Activated T-helper 1 cell treated with anti-CD3 and anti-CD28 coated beads, Interleukin-2, amount 50 U/mL, for 16 hours (primary cell): Measurements from ENCODE around the gene NDUFB11.
A peak's percentile ranks its signal among the peaks of the same experiment; 100 is the strongest.

Experiments
- DNase-seq, 2 donors: peaks; one replicate each; pipeline ENCODE4 v3.0.0-alpha.2; 2020; ENCODE audit warnings: low read depth in 1 of 2, low spot score in 1 of 2

NDUFB11 gene

DNA sequence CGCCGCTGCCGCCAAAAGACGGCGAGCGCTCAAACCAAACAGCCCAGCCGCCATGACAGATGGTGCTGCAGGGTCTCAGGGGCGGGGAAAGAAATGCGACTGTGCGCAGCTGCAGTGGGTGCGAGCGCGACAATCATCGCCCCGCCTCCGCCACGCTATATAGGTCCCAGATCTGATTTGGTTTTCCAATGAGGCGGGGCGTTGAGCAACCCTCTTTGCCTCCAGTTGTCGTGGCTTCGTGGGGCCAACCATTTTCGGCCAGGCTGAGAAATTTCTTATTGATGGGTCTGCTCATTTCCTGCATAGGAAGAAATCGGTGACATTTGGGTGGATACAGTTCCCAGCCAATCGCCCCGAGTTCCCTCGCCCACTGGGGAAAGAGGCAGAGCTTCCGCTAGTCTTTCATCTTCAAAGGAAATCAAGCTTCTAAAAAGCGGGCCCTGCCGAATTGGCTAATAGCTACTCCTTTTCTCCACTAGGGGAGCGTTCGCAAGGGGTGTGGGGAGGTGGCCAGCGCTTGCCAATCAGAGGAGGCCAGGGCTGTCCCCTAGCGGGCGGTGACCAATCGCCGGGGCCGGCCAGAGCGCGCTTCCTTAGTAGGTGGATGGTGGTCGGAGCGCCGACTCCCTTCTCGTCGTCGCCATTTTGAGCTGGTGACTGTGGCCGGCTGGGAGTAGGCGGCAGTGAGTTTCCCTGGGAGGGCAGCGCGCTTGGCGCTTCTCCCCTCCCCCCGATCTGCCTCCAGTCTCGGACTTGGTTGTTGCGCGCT, at the start of gene NDUFB11, which contains the start of gene RBM10:
NDUFB11 (minus strand) TSS at position 77 of the 769 bp plus-strand sequence; CDS start at position 54, 23 bp downstream.
RBM10 (plus strand) TSS at position 596 of the 769 bp plus-strand sequence. CDS start 2,261 bp downstream, outside the sequence.
- DNase-seq: peak; percentile 68 to 83

GRCh38 chrX:47193475-47194193, 49.1 kb upstream of the NDUFB11 start, which contains the start of gene UBA1:
Gene UBA1, plus strand, starts transcription at chrX:47193829. Its CDS starts 4,974 bp downstream, at chrX:47198803.
- peak; percentile 80 to 95 for DNase-seq

DNA sequence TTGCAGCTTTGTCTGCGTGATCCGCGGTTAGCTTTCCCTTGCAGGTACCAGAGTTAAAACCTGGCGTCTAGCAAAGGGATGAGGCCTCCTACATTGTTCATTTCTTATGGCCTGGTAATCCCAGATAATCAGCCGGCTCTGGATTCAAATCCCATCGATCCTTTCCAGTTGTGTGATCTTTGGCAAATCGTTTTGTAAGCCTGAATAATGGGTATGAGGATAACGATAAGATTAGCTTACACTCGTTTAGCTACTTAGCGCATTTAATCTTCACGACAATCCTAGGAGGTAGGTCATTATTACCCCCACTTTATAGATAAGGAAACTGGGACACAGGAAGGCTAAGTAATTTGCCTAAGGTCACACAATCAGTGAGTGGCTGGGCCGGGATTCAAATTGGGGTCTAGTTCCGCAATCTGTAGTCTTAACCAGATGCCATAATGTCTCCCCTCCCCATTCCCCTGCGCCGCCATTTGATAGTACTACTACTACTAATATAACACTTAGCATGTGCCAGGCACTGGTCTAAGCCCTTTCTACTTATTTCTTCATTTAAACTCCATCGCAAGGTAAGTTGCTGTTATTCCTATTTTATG, 47.4 kb upstream of the NDUFB11 start:
- no peak for DNase-seq

GRCh38 chrX:47191331-47191730, 46.8 kb upstream of the NDUFB11 start:
- peak; percentile 17 to 19 for DNase-seq

DNA sequence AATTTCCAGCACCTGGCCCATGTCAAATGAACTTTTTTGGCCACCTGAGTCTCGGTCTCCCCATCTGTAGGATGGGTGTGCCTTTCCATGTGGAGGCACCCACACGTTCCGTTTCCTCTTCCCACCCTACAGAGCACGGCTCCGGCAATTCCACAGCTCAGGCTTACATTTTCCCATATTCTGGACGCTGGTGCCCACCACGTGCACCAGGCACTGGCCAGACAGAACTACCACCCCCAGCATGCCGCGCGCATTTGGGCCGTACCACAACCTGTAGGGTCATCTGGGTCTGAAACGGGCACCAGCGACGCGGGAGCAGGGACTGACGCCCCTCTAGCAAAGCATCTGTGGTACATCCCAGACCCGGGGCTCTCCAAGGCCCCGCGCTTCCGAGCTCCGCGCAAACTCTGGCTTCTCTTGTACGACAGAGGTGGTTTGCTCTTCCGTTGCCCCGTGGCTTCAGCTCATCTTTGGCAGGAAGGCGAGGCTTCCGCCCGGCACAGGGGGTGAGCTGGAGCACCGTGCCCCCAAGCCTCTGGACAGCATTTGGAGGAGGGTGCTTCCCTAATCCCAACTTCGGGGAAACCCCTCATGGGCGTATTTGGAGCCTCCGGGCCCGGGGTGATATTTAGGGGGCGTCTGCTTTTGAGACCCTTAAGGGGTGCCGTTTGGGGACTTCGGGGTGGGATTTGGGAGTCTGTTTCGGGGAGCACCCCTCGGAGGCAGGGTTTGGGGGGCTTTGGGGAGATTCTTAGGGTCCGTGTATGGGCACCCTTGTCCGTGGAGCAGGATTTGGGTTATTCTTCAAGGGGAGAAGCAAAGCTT, 46.2 kb upstream of the NDUFB11 start:
- DNase-seq: peak; percentile 48 to 69

DNA sequence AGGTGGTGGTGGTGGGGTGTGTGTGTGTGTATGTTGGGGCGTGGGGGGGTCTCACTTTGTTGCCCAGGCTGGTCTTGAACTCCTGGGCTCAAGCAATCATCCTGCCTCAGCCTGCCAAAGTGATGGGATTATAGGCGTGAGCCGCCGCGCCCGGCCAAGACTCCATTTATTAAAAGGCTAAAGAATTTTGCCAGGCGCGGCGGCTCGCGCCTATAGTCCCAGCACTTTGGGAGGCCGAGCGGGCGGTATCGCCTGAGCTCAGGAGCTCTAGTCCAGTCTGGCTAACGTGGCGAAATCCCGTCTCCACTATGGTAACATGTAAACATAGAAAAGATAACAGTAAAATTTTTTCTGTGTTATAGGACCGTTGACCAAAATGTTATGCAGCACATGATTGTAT, 45.4 kb upstream of the NDUFB11 start:
- DNase-seq: no peak

- DNase-seq: no peak
These were observed 42.7 kb upstream of the NDUFB11 start for GRCh38 chrX:47187106-47187677.

DNA sequence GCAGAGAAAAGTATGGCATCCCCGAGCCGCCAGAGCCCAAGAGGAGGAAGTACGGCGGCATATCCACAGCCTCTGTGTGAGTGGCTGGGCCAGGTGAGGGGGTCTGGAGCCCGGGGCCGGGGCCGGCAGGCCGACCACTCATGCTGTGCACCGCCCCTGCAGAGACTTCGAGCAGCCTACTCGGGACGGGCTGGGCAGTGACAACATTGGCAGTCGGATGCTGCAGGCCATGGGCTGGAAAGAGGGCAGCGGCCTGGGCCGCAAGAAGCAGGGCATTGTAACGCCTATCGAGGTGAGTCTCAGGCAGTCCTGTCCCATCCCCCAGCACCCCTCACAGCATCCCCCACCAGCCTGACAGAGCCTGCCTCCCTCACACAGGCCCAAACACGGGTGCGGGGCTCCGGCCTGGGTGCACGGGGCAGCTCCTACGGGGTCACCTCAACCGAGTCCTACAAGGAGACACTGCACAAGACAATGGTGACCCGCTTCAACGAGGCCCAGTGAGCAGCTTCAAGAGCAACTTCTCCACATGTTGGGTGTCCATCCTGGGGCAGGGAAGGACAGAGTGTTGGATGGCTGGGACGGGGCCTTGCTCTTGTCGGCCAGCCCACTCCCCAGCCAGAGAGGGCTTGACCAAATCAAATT, 41.7 kb upstream of the NDUFB11 start:
- DNase-seq: no peak

DNA sequence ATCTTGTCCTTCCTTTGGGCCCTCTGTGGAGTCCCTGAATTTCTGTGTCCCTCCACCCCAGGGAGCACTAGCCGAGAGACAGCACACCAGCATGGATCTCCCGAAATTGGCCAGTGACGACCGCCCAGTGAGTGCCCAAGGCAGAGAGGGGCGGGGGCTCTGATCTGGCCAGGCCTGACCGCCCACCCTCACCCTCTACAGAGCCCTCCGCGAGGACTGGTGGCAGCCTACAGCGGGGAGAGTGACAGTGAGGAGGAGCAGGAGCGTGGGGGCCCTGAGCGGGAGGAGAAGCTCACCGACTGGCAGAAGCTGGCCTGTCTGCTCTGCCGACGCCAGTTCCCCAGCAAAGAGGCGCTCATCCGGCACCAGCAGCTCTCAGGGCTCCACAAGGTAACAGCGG, 40.7 kb upstream of the NDUFB11 start:
- DNase-seq: no peak

DNA sequence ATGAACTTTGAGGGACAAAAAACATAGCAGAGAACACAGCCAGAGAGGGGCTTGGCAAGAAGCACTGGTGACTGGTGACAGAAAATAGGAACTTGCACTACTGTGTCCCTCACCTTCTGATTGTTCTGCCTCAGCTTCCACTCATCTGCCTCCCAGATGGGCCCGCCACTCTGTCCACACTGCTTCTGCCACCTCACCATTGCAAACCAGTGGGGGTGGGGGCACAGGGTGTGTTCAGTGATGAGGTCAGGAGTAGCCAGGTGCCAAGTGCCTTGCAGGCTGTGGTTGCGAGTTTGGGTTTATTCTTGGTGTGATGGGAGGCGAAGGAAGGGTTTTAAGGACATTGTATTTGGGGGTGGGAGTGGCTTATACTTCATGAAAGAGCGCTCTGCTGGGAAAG, 40.0 kb upstream of the NDUFB11 start:
- DNase-seq: no peak

DNA sequence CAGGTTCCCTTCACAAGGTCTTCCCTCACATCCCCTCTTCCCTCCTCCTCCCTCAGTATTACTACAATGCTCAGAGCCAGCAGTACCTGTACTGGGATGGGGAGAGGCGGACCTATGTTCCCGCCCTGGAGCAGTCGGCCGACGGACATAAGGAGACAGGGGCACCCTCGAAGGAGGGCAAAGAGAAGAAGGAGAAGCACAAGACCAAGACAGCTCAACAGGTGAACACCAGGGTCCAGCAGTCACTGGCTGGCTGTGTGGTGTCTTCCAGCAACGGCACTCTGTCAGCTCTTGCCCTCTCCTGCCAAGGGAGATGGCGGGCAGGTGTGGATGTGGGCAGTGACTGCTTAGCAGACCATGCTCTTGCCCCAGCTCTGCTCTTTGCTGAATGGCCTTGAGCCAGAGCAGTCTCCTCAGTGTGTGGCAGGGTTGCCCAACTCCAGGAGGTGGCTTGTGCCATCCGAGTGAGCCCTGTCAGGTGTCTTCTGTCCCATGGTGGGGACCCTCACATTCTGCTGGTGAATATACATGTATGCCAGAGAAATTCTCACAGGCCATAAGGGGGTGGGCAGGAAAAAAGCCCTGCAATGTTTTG, 37.7 kb upstream of the NDUFB11 start:
- no peak for DNase-seq

DNA sequence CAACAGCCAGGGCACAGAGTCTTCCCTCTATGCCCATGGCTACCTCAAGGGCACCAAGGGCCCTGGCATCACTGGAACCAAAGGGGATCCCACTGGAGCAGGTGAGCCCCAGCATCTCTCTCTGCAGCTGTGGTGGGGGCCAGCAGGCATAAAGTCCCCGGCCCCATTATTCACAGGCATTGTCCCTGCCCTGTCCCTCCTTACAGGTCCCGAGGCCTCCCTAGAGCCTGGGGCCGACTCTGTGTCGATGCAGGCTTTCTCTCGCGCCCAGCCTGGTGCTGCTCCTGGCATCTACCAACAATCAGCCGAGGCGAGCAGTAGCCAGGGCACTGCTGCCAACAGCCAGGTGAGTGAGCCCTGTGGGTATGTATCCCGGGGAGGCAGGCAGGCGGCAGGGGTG, 36.8 kb upstream of the NDUFB11 start:
- no peak for DNase-seq

- DNase-seq: no peak
These were observed 35.8 kb upstream of the NDUFB11 start for GRCh38 chrX:47180346-47180745.

- DNase-seq: no peak
These were observed 35.4 kb upstream of the NDUFB11 start for GRCh38 chrX:47179928-47180255.

GRCh38 chrX:47179221-47179927, 34.9 kb upstream of the NDUFB11 start:
- no peak for DNase-seq

DNA sequence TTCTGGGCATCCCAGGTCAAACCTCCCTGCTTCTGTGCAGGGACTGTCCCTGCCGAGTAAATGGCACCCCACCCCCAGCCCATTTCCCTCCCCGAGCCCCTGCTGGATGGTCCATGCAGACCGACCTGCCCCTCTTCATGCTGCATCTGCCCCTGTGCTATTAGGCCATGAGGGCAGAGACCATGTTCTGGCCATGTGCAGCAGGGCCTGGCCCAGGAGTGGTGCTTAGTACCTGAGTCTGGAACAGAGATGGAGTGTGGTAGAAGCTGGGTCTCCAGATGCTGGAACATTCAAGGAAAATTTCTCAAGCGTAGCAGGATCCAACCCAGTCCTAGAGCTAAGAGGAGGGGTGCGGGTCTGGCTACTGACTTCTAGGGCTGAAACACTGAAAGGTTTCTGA, 33.8 kb upstream of the NDUFB11 start:
- DNase-seq: no peak

DNA sequence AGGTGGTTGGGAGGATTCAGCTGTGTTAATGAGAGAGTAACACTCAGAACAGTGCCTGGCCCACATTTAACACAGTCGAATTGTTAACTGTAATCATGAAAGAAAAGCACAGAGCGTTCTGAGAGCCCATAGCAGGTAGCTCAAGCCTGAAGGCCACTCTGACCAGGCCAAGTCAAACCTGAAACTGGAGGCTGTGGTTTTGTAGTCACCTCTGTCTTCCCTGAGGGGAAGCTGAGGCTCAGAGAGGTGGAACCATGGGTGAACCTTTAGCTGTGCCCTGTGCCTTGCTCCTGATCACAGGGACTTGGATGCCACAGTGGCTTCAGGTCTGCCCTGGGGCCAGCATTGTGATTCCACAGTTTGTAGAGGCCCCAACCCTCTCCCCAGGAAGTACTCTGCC, 32.6 kb upstream of the NDUFB11 start:
- DNase-seq: no peak

GRCh38 chrX:47176101-47176740, 31.7 kb upstream of the NDUFB11 start:
- no peak for DNase-seq

DNA sequence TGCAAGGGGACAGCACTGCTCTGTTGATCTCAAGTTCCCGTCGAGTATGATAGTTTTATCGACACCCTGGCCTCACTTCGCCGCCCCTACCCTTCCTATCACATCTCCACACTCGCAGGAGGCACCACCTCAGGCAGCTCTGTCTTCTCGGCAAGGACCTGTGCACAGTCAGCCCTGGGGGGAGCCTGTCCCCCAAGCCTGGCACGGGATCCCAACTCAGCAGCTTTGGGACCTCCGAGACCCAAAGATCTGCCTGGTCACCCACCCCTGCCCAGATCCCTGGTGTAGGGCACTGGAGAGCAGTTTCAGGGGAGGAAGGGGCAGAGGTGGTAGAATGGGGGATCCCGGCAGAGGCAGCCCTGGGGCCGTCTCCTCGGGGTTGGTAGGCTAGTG, 31.1 kb upstream of the NDUFB11 start:
- DNase-seq: no peak
